Neural crest cell (in vitro differentiated cells): ENCODE data around the gene MTCH1. TPM values are rescaled to one million over a fixed set of nuclear protein-coding genes. Genes with fewer than 3 reads are reported as not detected.

Experiments used
- DNase-seq: peaks from one replicate; pipeline ENCODE4 v3.0.0; 2021; ENCODE audit warnings: low read depth, mixed read lengths, low spot score
- H3K27ac Mint-ChIP-seq: one replicate; pipeline ENCODE4 v1.8.0; 2021; ENCODE audit warnings: mild to moderate bottlenecking, mixed read lengths; ENCODE audit not compliant: unreplicated experiment
- H3K27me3 Mint-ChIP-seq: 2 replicates; pipeline ENCODE4 v1.8.0; 2021; ENCODE audit warnings: low read depth, mild to moderate bottlenecking, mixed read lengths
- H3K36me3 Mint-ChIP-seq: 2 replicates; pipeline ENCODE4 v1.8.0; 2021; ENCODE audit warnings: low read depth, mild to moderate bottlenecking, mixed read lengths
- H3K4me1 Mint-ChIP-seq: 2 replicates; pipeline ENCODE4 v1.8.0; 2021; ENCODE audit warnings: mixed read lengths
- H3K4me3 Mint-ChIP-seq: one replicate; pipeline ENCODE4 v1.8.0; 2021; ENCODE audit warnings: mild to moderate bottlenecking, mixed read lengths
- H3K9me3 Mint-ChIP-seq: 2 replicates; pipeline ENCODE4 v1.8.0; 2021; ENCODE audit warnings: mixed read lengths
- CTCF ChIP-seq: fragments of 200-600 bp; sonication (generic); conservative IDR thresholded peaks from 2 replicates; pipeline ENCODE4 v1.5.0; 2021; ENCODE audit warnings: antibody characterized with exemption, mild to moderate bottlenecking
- total RNA-seq: library from RNA; stranded (reverse); gene quantifications from 2 replicates; pipeline ENCODE4 v1.2.1, GENCODE V29; 2021

The MTCH1 gene
- total RNA-seq, 1 donor from 2014 or later: 193 TPM

- H3K4me3 Mint-ChIP-seq: no peak overlapping the region
- H3K36me3 Mint-ChIP-seq: no peaks in the 10 kb centered on the region
- no peaks in the 10 kb centered on the region for H3K9me3 Mint-ChIP-seq
- H3K4me1 Mint-ChIP-seq: peaks cover 14% of the 10 kb centered on the region
- no peak overlapping the region for H3K27ac Mint-ChIP-seq
- peaks cover 7% of the 10 kb centered on the region for H3K27me3 Mint-ChIP-seq
- no peak for DNase-seq
- TF ChIP-seq CTCF: no peak
Measured at GRCh38 chr6:36989264-36989663, 3.3 kb upstream of the MTCH1 start.

GRCh38 chr6:36986704-36987047, 680 bp upstream of the MTCH1 start:
- peaks cover 18% of the 10 kb centered on the region for H3K4me1 Mint-ChIP-seq
- TF ChIP-seq CTCF: no peak
- no peaks in the 10 kb centered on the region for H3K36me3 Mint-ChIP-seq
- H3K9me3 Mint-ChIP-seq: no peaks in the 10 kb centered on the region
- H3K4me3 Mint-ChIP-seq: peak overlapping the region; percentile 98
- no peak for DNase-seq
- peak overlapping the region; percentile 98 for H3K27ac Mint-ChIP-seq
- no peaks in the 10 kb centered on the region for H3K27me3 Mint-ChIP-seq

- no peaks in the 10 kb centered on the region for H3K9me3 Mint-ChIP-seq
- H3K4me3 Mint-ChIP-seq: no peak overlapping the region
- no peak overlapping the region for H3K27ac Mint-ChIP-seq
- no peaks in the 10 kb centered on the region for H3K27me3 Mint-ChIP-seq
- DNase-seq: no peak
- H3K4me1 Mint-ChIP-seq: peaks cover 23% of the 10 kb centered on the region
- H3K36me3 Mint-ChIP-seq: no peaks in the 10 kb centered on the region
- no peak for TF ChIP-seq CTCF
Measured at GRCh38 chr6:36985417-36985807, 584 bp downstream of the MTCH1 start.

- peak; percentile 39 for DNase-seq
- TF ChIP-seq CTCF: no peak
- Mint-ChIP-seq H3K4me3 (no peak overlapping the region), H3K9me3 (no peaks in the 10 kb centered on the region), H3K4me1 (peaks cover 26% of the 10 kb centered on the region), H3K27ac (no peak overlapping the region), H3K36me3 (no peaks in the 10 kb centered on the region), H3K27me3 (no peaks in the 10 kb centered on the region)
Measured at GRCh38 chr6:36984581-36985416, 1.2 kb downstream of the MTCH1 start.

- no peaks in the 10 kb centered on the region for H3K9me3 Mint-ChIP-seq
- peaks cover 26% of the 10 kb centered on the region for H3K4me1 Mint-ChIP-seq
- no peak for DNase-seq
- no peaks in the 10 kb centered on the region for H3K36me3 Mint-ChIP-seq
- TF ChIP-seq CTCF: no peak
- no peak overlapping the region for H3K27ac Mint-ChIP-seq
- no peaks in the 10 kb centered on the region for H3K27me3 Mint-ChIP-seq
- H3K4me3 Mint-ChIP-seq: no peak overlapping the region
Measured at GRCh38 chr6:36983538-36983937, 2.5 kb downstream of the MTCH1 start.
